Mucosa of stomach (tissue), 1 donor: Measurements from ENCODE around the gene SAMD10.
"Not testable (repeated sequence)": the region's sequence is repeated elsewhere in the genome, so short reads cannot be mapped to it uniquely, and the experiment has no call there.

ENCODE experiments used
- H3K27me3 ChIP-seq: one replicate; pipeline ENCODE4 v1.7.0; 2013; ENCODE audit warnings: mild to moderate bottlenecking, low read length; ENCODE audit not compliant: control insufficient read depth, insufficient read depth
- H3K36me3 ChIP-seq: one replicate; pipeline ENCODE4 v1.7.0; 2013; ENCODE audit warnings: low read length; ENCODE audit not compliant: control insufficient read depth, insufficient read depth
- H3K4me1 ChIP-seq: one replicate; pipeline ENCODE4 v1.7.0; 2013; ENCODE audit warnings: mild to moderate bottlenecking, low read length; ENCODE audit not compliant: control insufficient read depth, insufficient read depth
- H3K4me3 ChIP-seq: one replicate; pipeline ENCODE4 v1.7.0; 2013; ENCODE audit warnings: low read length
- H3K9ac ChIP-seq: one replicate; pipeline ENCODE4 v1.7.0; 2013; ENCODE audit warnings: mild to moderate bottlenecking, low read length, moderate library complexity
- H3K9me3 ChIP-seq: one replicate; pipeline ENCODE4 v1.7.0; 2013; ENCODE audit warnings: mild to moderate bottlenecking, low read length, moderate library complexity; ENCODE audit not compliant: control insufficient read depth
- donor health status: Pancreatic carcinoma.

The SAMD10 gene

DNA sequence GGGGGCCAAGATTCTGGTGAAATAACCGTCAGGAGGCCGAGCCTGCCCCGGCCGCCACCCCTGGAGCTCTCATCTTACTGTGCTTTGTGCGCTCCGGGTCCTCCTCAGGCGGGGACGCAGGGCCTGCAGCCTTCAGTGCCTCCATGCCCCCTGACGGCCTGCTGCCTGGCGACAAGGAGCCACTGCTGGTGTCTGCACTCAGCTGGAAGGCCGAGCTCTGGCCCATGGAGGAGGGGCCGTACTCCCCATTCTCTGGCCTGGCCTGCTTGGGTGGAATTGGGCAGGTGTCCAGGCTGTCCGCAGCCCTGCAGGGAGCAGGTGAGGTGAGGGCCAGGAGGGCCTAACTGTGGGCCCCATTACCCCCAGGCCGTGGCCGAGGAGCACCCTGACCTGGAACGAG is 15.0 kb downstream of the SAMD10 start:
- H3K9me3 ChIP-seq = peaks cover 6% of the 10 kb centered on the region
- no peak overlapping the region for H3K9ac ChIP-seq
- peaks cover 5% of the 10 kb centered on the region for H3K36me3 ChIP-seq
- H3K4me1 ChIP-seq = peaks cover 10% of the 10 kb centered on the region
- H3K4me3 ChIP-seq = no peak overlapping the region
- H3K27me3 ChIP-seq = no peaks in the 10 kb centered on the region

DNA sequence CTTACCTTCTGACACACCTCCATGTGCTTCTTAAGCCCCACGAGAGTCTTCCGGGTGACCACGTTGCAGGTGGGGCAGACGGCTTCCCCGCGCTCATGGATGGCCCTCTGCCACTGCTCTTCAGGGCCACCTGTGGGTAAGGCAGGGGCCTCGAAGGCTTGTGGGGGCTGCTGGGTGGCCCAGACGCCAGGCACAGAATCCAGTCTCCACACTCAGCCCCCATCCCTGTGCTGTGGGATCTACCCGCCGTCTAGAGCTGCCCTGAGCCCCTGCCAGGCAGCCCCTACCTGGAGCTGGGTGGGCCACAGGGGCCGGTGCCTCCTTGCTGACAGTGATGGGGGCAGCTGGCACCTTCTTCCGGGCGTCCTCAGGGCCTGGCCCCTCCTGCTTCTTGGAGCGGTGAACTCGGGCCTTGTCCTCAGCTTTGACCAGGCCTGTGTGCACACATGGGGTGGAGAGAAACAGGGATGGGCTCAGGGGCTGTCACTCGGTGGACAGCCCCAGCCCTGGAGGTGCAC is 15.6 kb downstream of the SAMD10 start:
- H3K4me1 ChIP-seq = peaks cover 7% of the 10 kb centered on the region
- peaks cover 5% of the 10 kb centered on the region for H3K36me3 ChIP-seq
- H3K9ac ChIP-seq = no peak overlapping the region
- peaks cover 6% of the 10 kb centered on the region for H3K9me3 ChIP-seq
- no peak overlapping the region for H3K4me3 ChIP-seq
- H3K27me3 ChIP-seq = no peaks in the 10 kb centered on the region

DNA sequence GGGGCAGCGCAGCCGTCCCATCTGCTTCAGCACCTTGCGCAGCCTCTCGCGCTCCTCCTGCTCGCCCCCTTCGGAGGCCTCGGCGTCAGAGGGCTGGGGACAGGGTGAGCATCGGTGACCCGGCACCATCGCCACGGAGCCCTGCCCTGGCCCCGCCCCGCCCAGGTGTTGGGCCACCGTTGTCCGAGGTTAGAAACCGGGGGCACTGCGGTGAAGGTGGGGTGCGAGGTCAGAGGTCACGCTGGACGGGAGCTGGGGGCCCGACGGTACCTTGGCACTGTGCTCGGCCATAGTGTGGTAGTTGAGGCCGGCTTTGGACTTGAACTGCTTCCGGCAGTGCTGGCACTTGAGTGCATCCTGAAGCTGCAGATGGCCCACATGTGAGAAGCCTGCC is 16.1 kb downstream of the SAMD10 start:
- no peak overlapping the region for H3K4me3 ChIP-seq
- H3K9ac ChIP-seq = no peak overlapping the region
- H3K4me1 ChIP-seq = peaks cover 5% of the 10 kb centered on the region
- H3K27me3 ChIP-seq = no peaks in the 10 kb centered on the region
- peaks cover 5% of the 10 kb centered on the region for H3K36me3 ChIP-seq
- H3K9me3 ChIP-seq = peaks cover 6% of the 10 kb centered on the region

DNA sequence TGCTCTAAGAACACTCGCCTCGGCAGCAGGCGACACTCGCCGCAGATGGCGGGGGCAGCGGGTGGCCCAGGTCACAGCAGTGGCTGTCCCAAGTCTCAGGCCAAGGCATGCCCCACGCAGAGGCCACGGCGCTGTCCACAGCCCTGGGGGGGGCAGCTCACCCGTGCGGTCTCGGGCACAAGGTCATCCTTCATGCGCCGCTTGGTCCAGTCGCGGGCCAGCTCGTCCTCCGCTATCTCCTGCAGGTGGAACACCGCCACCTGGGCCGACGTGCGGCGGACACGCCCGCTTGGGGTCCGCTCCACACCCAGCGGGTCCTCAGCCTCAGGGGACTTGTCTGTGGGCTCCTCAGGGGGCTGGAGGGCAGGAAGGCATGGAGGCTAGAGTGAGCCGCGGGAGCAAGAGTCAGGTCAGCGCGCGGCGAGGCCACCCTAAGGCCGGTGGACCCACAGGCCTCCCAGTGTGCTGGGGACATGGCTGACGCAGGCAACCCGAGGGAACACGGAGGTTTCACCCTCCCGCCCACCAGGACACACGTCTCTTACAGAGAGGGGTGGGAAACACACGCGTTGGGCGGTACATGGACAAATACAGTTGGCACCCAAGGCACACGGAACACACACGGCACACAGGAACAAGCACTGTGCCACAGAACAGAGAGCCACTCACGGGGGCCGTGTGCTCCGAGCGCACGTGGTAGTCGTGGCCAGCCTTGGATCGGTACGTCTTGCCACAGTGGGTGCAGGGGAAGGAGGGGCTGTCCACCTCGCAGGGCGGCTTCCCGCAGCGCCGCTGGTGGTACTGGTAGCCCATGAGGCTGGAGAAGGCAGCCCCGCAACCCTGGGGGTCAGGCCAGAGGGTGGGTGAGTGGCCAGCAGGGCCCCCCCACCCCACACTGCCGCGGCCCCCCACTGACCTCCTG is 16.8 kb downstream of the SAMD10 start:
- Histone ChIP-seq H3K9ac (no peak overlapping the region), H3K36me3 (peaks cover 5% of the 10 kb centered on the region), H3K9me3 (peaks cover 6% of the 10 kb centered on the region), H3K4me3 (no peak overlapping the region), H3K4me1 (peaks cover 8% of the 10 kb centered on the region), H3K27me3 (no peaks in the 10 kb centered on the region)

DNA sequence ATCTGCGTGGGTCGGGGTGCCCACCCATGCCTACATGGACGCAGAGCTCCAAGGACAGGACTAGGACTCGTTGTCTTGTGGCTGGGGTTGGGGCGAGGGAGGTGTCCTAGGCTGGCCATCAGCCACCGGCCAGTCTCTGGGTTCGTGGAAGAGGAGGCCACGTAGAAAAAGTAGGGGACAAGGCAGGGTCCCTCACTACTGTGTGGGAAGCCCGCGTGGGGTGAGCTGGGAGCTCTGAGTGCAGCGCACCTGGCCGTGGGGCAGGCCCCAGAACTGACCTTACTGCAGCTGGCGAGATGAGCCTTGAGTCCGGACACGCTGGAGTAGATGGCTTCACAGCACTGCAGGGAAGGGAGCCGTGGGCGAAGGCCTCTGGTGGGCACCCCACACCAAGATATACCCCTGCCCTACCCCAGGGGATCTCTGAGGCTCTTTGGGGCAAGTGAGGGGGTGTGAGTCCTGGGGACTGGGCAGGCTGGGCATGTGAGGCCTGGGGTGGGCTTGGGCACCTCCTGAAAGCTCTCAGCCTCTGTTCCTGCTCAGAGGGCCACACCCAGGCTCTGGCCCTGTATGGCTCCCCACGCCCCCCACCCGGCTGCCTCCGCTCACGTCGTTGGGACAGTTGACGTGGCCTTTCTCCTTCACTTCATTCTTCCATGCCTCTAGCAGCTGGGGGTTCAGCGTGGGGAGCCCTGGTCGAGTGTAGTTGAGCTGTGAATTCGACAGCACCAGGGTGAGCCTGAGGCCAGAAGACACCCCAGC is 17.6 kb downstream of the SAMD10 start:
- Histone ChIP-seq H3K27me3 (no peaks in the 10 kb centered on the region), H3K9ac (no peak overlapping the region), H3K4me1 (peaks cover 16% of the 10 kb centered on the region), H3K9me3 (peaks cover 6% of the 10 kb centered on the region), H3K36me3 (peaks cover 5% of the 10 kb centered on the region), H3K4me3 (no peak overlapping the region)

DNA sequence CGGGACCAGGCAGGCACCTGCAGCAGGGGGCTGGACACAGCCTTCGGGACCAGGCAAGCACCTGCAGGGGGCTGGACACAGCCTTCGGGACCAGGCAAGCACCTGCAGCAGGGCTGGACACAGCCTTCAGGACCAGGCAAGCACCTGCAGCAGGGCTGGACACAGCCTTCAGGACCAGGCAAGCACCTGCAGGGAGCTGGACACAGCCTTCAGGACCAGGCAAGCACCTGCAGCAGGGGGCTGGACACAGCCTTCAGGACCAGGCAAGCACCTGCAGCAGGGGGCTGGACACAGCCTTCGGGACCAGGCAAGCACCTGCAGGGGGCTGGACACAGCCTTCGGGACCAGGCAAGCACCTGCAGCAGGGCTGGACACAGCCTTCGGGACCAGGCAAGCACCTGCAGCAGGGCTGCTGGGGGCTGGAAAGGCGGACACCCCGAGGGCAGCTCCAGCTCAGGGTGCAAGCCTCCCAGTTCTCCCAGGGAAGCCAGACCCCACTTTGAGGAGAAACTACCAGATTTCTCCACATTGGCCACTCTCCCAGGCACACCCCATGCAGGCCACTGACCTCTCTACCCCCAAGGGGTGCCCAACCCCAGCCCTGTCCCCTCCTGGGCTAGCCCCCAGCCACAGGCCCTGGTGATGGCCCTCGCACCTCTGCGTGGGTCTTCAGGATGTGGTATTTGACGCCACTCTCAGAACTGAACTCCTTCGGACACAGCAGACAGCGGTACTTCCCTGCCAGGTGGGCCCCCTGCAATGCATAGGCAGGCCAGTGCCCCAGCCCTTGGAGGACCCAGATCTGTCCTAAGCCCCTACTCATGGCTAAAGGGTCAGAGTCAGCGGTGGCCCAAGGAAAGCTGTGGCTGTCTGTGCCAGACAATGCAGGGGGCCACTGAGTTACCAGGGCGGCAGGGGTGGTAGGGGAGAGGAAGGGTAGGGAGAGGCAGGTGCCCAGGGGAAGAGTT is 18.5 kb downstream of the SAMD10 start:
- not testable (repeated sequence) for H3K27me3 ChIP-seq, H3K4me3 ChIP-seq, H3K9ac ChIP-seq, H3K36me3 ChIP-seq, H3K9me3 ChIP-seq
- H3K4me1 ChIP-seq = peaks cover 18% of the 10 kb centered on the region

DNA sequence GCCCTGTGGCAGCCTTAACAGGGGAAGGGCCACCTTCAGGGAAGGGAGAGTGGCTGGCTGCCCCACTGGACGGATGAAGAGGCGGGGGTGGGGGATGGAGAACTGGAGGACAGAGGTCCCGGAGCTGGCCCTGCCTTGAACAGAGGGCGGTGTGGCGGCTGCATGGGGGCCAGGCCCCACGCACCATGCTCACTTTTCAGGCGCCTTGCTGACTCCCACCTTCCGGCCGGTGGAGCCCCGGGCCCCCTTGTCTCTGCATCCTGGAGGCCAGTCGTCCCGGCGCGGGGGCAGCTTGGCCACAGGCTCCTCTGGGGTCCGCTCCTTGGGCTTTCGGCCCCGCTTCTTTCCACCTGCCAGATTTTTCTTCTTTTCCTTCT is 19.8 kb downstream of the SAMD10 start:
- no peaks in the 10 kb centered on the region for H3K36me3 ChIP-seq
- no peaks in the 10 kb centered on the region for H3K27me3 ChIP-seq
- H3K9me3 ChIP-seq = no peaks in the 10 kb centered on the region
- peaks cover 24% of the 10 kb centered on the region for H3K4me1 ChIP-seq
- H3K9ac ChIP-seq = no peak overlapping the region
- no peak overlapping the region for H3K4me3 ChIP-seq

DNA sequence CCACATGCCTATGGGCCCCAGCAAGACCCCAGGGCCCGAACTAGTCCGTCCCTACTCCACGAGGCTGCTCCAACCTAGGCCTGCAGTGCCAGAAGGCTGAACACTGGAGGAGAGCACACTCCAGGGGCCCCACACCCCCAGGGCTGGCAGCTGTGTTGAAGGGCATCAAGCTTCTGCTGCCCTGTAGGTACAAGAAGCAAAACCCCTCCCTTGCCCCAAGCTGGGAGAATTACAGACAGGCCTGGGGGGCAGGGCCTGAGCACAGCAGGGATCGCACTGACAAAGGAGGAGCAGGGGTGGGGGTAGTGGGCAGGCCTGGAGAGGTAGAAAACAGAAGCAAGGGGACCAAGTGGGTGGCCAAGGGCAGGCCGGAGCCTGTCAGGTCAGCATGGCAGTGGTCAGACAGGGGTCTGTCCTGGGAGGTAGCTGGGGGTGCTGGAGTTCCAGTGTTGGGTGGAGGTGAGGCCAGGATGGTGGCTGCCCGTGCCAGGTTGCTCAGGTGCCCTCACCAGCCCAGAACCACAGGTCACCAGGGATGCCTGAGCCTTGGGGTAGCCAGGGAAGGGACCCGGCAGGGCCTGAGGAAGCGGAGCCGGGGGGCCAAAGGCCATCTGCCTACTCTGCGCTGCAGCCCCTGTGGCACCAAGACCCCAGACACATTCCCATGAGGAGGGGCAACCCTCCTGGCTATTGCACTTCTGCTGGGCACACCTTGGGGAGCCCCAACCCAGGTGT is 20.3 kb downstream of the SAMD10 start:
- Histone ChIP-seq H3K36me3 (no peaks in the 10 kb centered on the region), H3K4me1 (peaks cover 29% of the 10 kb centered on the region), H3K9ac (no peak overlapping the region)

DNA sequence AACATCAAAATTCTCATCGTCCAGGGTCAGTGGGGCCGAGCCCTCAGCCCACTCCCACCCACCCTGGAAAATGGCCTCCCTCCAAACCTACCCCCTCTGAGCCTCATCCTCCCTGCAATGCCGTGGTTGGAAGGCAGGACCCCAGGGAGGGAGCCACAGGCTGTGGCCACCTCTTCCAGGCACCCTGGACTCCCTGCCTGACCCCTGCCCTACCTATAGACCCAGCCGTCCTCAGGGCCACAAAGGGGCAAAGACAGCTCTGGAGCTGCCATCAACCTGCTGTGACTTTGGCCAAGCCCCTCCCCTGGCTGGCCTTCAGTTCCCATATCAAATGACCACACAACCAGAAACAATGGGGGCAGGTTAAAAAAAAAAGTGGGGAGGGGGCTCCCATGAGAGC is 21.0 kb downstream of the SAMD10 start:
- no peaks in the 10 kb centered on the region for H3K36me3 ChIP-seq

More for the DNA sequence above, 20.3 kb downstream of the SAMD10 start:
- no peaks in the 10 kb centered on the region for H3K27me3 ChIP-seq
- no peaks in the 10 kb centered on the region for H3K9me3 ChIP-seq
- H3K4me3 ChIP-seq = no peak overlapping the region

DNA sequence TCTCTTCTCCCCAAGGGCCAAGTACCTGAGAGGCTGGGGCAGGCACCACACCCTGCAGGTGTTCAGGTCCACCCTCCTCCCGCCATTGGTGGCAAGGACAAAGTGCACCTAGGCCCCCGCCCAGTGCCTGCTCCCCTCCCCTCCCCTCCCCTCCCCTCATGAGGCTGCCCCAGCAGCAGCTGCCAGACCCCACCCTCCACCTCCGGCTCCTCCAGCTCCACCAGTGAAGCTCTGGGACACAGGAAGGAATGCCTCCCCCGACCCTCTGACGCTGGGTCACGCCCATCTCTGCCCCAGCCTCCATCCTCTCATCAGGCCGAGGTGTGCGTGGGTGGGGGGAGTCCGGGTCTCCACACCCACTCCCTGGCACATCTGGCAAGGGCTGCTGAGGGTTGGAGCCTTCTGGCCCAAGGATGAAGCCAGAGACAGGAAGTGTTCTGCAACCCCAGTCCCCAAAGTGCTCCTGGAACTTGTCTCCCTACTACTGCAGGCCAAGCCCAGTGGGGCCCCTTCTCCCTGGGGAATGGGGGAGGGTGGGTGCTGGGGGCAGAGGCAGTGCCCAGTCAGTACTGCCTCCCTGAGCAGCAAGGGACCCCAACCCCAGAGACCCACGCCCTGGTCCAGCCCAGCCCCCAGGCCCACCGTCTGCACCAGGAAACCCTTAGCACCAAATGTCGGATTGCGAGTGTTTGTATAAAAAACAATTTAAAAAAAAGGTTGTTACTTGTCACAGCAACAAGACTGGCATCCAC is 21.6 kb downstream of the SAMD10 start:
- Histone ChIP-seq H3K4me3 (peak overlapping the region; percentile 41), H3K36me3 (no peaks in the 10 kb centered on the region), H3K9ac (peak overlapping the region; percentile 55)

More for the DNA sequence above, 21.0 kb downstream of the SAMD10 start:
- Histone ChIP-seq H3K4me3 (no peak overlapping the region), H3K9ac (no peak overlapping the region), H3K9me3 (no peaks in the 10 kb centered on the region), H3K4me1 (peaks cover 36% of the 10 kb centered on the region), H3K27me3 (no peaks in the 10 kb centered on the region)

More for the DNA sequence above, 21.6 kb downstream of the SAMD10 start:
- Histone ChIP-seq H3K4me1 (peaks cover 37% of the 10 kb centered on the region), H3K27me3 (no peaks in the 10 kb centered on the region), H3K9me3 (no peaks in the 10 kb centered on the region)
